ENCODE data around the gene AUNIP. TPM values are rescaled to one million over a fixed set of nuclear protein-coding genes. Genes with fewer than 3 reads are reported as not detected.

The AUNIP gene
- total RNA-seq, 1 experiment from 2014 or later, result 22.2 TPM

- Mint-ChIP-seq H3K27me3 (ENCODE audit: low read depth) (peaks cover 32% of the 10 kb centered on the region), H3K9me3 (no peaks in the 10 kb centered on the region), H3K27ac (no peak overlapping the region), H3K4me1 (peaks cover 5 to 6% of the 10 kb centered on the region in 2 experiments), H3K4me3 (no peak overlapping the region), H3K36me3 (ENCODE audit: insufficient read depth in 1 of 3, low read depth in 3 of 3) (no peaks in the 10 kb centered on the region; a peak in 2 of 7 replicates)
- no peak overlapping the region for H4K5ac ChIP-seq (ENCODE audit: insufficient read length, low read depth, low read length)
- WGBS (ENCODE audit: extremely low coverage, insufficient read length, low lambda C conversion rate), result no CpG with 5 or more reads among the region's 11 CpGs
- H3K27ac ChIP-seq (ENCODE audit: insufficient read length, low read depth, low read length), result no peak overlapping the region
- H3K4me2 ChIP-seq (ENCODE audit: insufficient read depth, insufficient read length, low read length), result no peak overlapping the region
- H2AFZ ChIP-seq (ENCODE audit: low read length), result no peak overlapping the region
- no peak overlapping the region for H3K4ac ChIP-seq (ENCODE audit: low read depth, low read length)
- H3K23ac ChIP-seq (ENCODE audit: insufficient read length, low read depth, low read length), result no peak overlapping the region
- H3K79me2 ChIP-seq (ENCODE audit: insufficient read depth, low read length), result no peaks in the 10 kb centered on the region
- H3K18ac ChIP-seq (ENCODE audit: insufficient read length, low read depth, low read length), result no peak overlapping the region
- H4K20me1 ChIP-seq (ENCODE audit: control insufficient read depth, insufficient read depth, insufficient read length), result no peaks in the 10 kb centered on the region
- H3K27me3 ChIP-seq (ENCODE audit: insufficient read depth, low read length), result no peaks in the 10 kb centered on the region; the same call in 1 of the 2 replicates
- TF ChIP-seq CTCF (conservative IDR thresholded peaks at IDR 0.05), result no peak
- no peak overlapping the region for H3T11ph ChIP-seq (ENCODE audit: low read length)
- no peaks in the 10 kb centered on the region; the same call in 1 of the 2 replicates for H3K4me1 ChIP-seq (ENCODE audit: insufficient read depth, low read length)
- H3K23me2 ChIP-seq (ENCODE audit: insufficient read length, low read depth, low read length, poor library complexity, severe bottlenecking), result no peaks in the 10 kb centered on the region
- no peak for DNase-seq
- H2BK12ac ChIP-seq (ENCODE audit: insufficient read length, low read depth, low read length), result no peak overlapping the region
- H3K9me3 ChIP-seq (ENCODE audit: control insufficient read depth, low read depth, low read length), result no peaks in the 10 kb centered on the region
- no peak overlapping the region for H2BK120ac ChIP-seq (ENCODE audit: low read depth, low read length, poor library complexity, severe bottlenecking)
- no peak overlapping the region for H3K9ac ChIP-seq (ENCODE audit: extremely low read depth, insufficient read length, low read length)
- no peak overlapping the region for H3K56ac ChIP-seq (ENCODE audit: insufficient read length, low read depth, low read length)
- H2BK15ac ChIP-seq (ENCODE audit: low read depth, low read length), result no peak overlapping the region
- no peak overlapping the region for H4K8ac ChIP-seq (replicated peaks; ENCODE audit: insufficient read length, low read depth, low read length)
- no peak overlapping the region for H2BK20ac ChIP-seq (ENCODE audit: low read depth, low read length, poor library complexity, severe bottlenecking)
- H3K14ac ChIP-seq (ENCODE audit: insufficient read depth, low read length), result peak overlapping the region; percentile 61
- no peak overlapping the region for H2BK5ac ChIP-seq (ENCODE audit: insufficient read length, low read length)
- H3K79me1 ChIP-seq (ENCODE audit: insufficient read depth, low read depth, low read length, poor library complexity, severe bottlenecking), result no peaks in the 10 kb centered on the region
- no peak overlapping the region for H2AK5ac ChIP-seq (ENCODE audit: insufficient read length, low read length)
- H4K91ac ChIP-seq (ENCODE audit: insufficient read length, low read depth, low read length), result no peak overlapping the region
Observed at GRCh38 chr1:25881266-25881665, 22.0 kb upstream of the AUNIP start.

All from H9 (cell line).